ENCODE data around the gene CENPVL3.
"Not testable (repeated sequence)": the region's sequence is repeated elsewhere in the genome, so short reads cannot be mapped to it uniquely, and the experiment has no call there.

- TF ChIP-seq RFX5 (IDR thresholded peaks at IDR 0.05); MYC (IDR thresholded peaks at IDR 0.05; ENCODE audit: borderline replicate concordance, low read length); RCOR1 (IDR thresholded peaks at IDR 0.05; ENCODE audit: low read depth, low read length); POLR2A (IDR thresholded peaks at IDR 0.05; ENCODE audit: low read length); MAFK (IDR thresholded peaks at IDR 0.05; ENCODE audit: partially characterized antibody); PHF8 (IDR thresholded peaks at IDR 0.05; ENCODE audit: borderline replicate concordance, low read depth); NR3C1 (IDR thresholded peaks at IDR 0.05); TP53 (CRISPR knock-in tag; IDR thresholded peaks at IDR 0.05); RAD21 (conservative IDR thresholded peaks at IDR 0.05 in 1 of 2, IDR thresholded peaks at IDR 0.05 in 1 of 2); POLR2AphosphoS2 (conservative IDR thresholded peaks at IDR 0.05; ENCODE audit: low read length); SREBF2 (IDR thresholded peaks at IDR 0.05): not testable (repeated sequence)
- TF ChIP-seq, protein P1, sequence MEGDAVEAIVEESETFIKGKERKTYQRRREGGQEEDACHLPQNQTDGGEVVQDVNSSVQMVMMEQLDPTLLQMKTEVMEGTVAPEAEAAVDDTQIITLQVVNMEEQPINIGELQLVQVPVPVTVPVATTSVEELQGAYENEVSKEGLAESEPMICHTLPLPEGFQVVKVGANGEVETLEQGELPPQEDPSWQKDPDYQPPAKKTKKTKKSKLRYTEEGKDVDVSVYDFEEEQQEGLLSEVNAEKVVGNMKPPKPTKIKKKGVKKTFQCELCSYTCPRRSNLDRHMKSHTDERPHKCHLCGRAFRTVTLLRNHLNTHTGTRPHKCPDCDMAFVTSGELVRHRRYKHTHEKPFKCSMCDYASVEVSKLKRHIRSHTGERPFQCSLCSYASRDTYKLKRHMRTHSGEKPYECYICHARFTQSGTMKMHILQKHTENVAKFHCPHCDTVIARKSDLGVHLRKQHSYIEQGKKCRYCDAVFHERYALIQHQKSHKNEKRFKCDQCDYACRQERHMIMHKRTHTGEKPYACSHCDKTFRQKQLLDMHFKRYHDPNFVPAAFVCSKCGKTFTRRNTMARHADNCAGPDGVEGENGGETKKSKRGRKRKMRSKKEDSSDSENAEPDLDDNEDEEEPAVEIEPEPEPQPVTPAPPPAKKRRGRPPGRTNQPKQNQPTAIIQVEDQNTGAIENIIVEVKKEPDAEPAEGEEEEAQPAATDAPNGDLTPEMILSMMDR (IDR thresholded peaks at IDR 0.05): not testable (repeated sequence)
Measured at GRCh38 chrX:51618241-51619155, at the start of gene CENPVL3.
